H1 (cell line): Measurements from ENCODE around the gene FGGY.

Source experiments
- POLR2A ChIP-seq, 2 experiments: IDR thresholded peaks; 1 replicate in 1 of 2; 2 replicates in 1 of 2; pipeline ENCODE4 v1.6.1; 2011; ENCODE audit warnings: low read depth in 2 of 2, low read length in 2 of 2, mild to moderate bottlenecking in 2 of 2; ENCODE audit errors: control extremely low read depth in 1 of 2
- TAF7 ChIP-seq: optimal IDR thresholded peaks from 2 replicates; pipeline ENCODE3; 2011; ENCODE audit warnings: low read depth, mild to moderate bottlenecking, inconsistent platforms, low read length, moderate library complexity, borderline replicate concordance

DNA sequence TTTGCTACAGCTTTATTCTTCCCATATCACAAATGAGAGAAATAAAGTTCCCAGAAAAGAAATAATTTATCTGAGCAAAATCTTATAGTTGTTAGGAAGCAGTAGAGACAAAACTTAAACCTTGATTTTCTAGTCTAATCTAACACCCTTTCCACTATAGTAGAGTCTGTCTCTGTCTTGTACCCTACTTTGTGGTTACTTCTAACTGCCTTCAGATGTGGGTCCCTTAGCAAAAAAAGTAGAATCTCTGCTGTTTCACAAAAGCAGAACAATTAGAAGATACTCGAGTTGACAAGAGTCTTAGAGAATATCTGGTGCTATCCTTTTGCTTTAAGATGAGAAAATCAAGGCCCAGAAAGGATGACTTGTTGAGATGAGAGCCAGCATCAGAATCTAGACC, 48.1 kb upstream of the FGGY start:
- TF ChIP-seq TAF7 (no peak), POLR2A (IDR thresholded peaks at IDR 0.05; ENCODE audit: control extremely low read depth in 1 of 2, low read depth in 2 of 2, low read length in 2 of 2) (no peak)
